H1 (cell line): ENCODE measurements around the gene ERCC3. TPM values are rescaled to one million over a fixed set of nuclear protein-coding genes. Genes with fewer than 3 reads are reported as not detected.

Experiments used
- CTCF ChIA-PET: fragments of 300-600 bp; sonication (Branson Sonifier 250); formaldehyde crosslinking; loops from one replicate; lab custom pipeline; 2021; ENCODE audit not compliant: partially characterized antibody; lab: Charles Lee
- POLR2A ChIA-PET: fragments of 300-600 bp; sonication (Branson Sonifier 250); formaldehyde crosslinking; loops from one replicate; lab custom pipeline; 2021; ENCODE audit warnings: inconsistent platforms; ENCODE audit not compliant: partially characterized antibody; lab: Charles Lee
- DNase-seq, 2 experiments: peaks; one replicate each; pipeline versions ENCODE4 v3.0.0 to v3.0.0-alpha.2; 2010 to 2022; ENCODE audit warnings: low spot score in 2 of 2, low read depth in 1 of 2, mixed read lengths in 1 of 2
- FAIRE-seq: peaks from 2 replicates; lab custom pipeline; 2011; peaks lifted over from hg19 to GRCh38; lab: Jason Lieb, UNC
- H2AFZ ChIP-seq: 2 replicates; pipeline ENCODE4 v1.8.1; 2012; ENCODE audit warnings: low read length, inconsistent platforms
- H2AK5ac ChIP-seq: 2 replicates; pipeline ENCODE4 v1.6.1; 2013; ENCODE audit warnings: low read depth, low read length
- H2BK120ac ChIP-seq: replicated peaks from 2 replicates; pipeline ENCODE3; 2013; ENCODE audit warnings: low read depth, low read length, inconsistent platforms
- H2BK12ac ChIP-seq: 2 replicates; pipeline ENCODE4 v1.6.1; 2013; ENCODE audit warnings: low read depth, low read length
- H2BK15ac ChIP-seq: 2 replicates; pipeline ENCODE4 v1.6.1; 2013; ENCODE audit warnings: low read length
- H2BK20ac ChIP-seq: 2 replicates; pipeline ENCODE4 v1.6.1; 2013; ENCODE audit warnings: low read length
- H2BK5ac ChIP-seq: 2 replicates; pipeline ENCODE4 v1.6.1; 2013; ENCODE audit warnings: low read depth, low read length
- H3K14ac ChIP-seq: 2 replicates; pipeline ENCODE4 v1.6.1; 2013; ENCODE audit warnings: inconsistent platforms; ENCODE audit not compliant: insufficient read length
- H3K18ac ChIP-seq: 2 replicates; pipeline ENCODE4 v1.6.1; 2013; ENCODE audit warnings: low read length; ENCODE audit errors: extremely low read depth
- H3K23ac ChIP-seq: 2 replicates; pipeline ENCODE4 v1.6.1; 2013; ENCODE audit warnings: inconsistent platforms; ENCODE audit not compliant: insufficient read length
- H3K23me2 ChIP-seq: 2 replicates; pipeline ENCODE4 v1.6.1; 2013; ENCODE audit warnings: low read depth, low read length
- H3K27ac ChIP-seq: 2 replicates; pipeline ENCODE4 v1.6.1; 2011; ENCODE audit warnings: low read depth, low read length, inconsistent platforms
- H3K27me3 ChIP-seq, 4 experiments: replicated peaks in 1 of 4; 1 replicate in 1 of 4; 2 replicates in 3 of 4; pipeline versions ENCODE4 v1.6.1 to v1.8.1; 2011 to 2013; ENCODE audit warnings: low read length in 3 of 4, mild to moderate bottlenecking in 3 of 4, inconsistent platforms in 2 of 4, mixed read lengths in 2 of 4, moderate library complexity in 1 of 4; ENCODE audit not compliant: control insufficient read depth in 3 of 4, insufficient read depth in 3 of 4; ENCODE audit errors: extremely low read depth in 1 of 4
- H3K36me3 ChIP-seq, 4 experiments: 2 replicates each; pipeline versions ENCODE4 v1.6.1 to v1.8.1; 2011 to 2013; ENCODE audit warnings: mild to moderate bottlenecking in 4 of 4, low read length in 3 of 4, moderate library complexity in 2 of 4, control low read depth in 1 of 4, inconsistent platforms in 1 of 4; ENCODE audit not compliant: insufficient read depth in 4 of 4, control insufficient read depth in 2 of 4
- H3K4ac ChIP-seq: replicated peaks from 2 replicates; pipeline ENCODE3; 2013; ENCODE audit warnings: low read length, low read depth, mixed read lengths, inconsistent platforms; ENCODE audit not compliant: insufficient read length
- H3K4me1 ChIP-seq, 4 experiments: replicated peaks in 1 of 4; 1 replicate in 1 of 4; 2 replicates in 3 of 4; pipeline versions ENCODE4 v1.6.1 to v1.8.1; 2011 to 2013; ENCODE audit warnings: low read length in 3 of 4, inconsistent platforms in 2 of 4, mixed read lengths in 1 of 4; ENCODE audit not compliant: insufficient read depth in 4 of 4, control insufficient read depth in 3 of 4
- H3K4me2 ChIP-seq, 2 experiments: 2 replicates each; pipeline versions ENCODE4 v1.6.1 to v1.8.1; 2011 to 2013; ENCODE audit warnings: low read depth in 2 of 2, low read length in 2 of 2, control low read depth in 1 of 2, inconsistent platforms in 1 of 2, mild to moderate bottlenecking in 1 of 2; ENCODE audit not compliant: insufficient read depth in 1 of 2
- H3K4me3 ChIP-seq, 4 experiments: fragments of 200-600, 300-600 bp in 1 of 4; sonication (generic), shearing (Covaris generic), sonication (Bioruptor Twin) in 1 of 4; 2 replicates each; pipeline versions ENCODE4 v1.5.1 to v1.8.1; 2011 to 2016; ENCODE audit warnings: low read length in 4 of 4, low read depth in 3 of 4, control low read depth in 2 of 4, inconsistent platforms in 2 of 4, mild to moderate bottlenecking in 2 of 4, mixed read lengths in 1 of 4, moderate library complexity in 1 of 4; ENCODE audit not compliant: insufficient read depth in 2 of 4; ENCODE audit errors: extremely low read depth in 1 of 4
- H3K56ac ChIP-seq: replicated peaks from 2 replicates; pipeline ENCODE3; 2013; ENCODE audit warnings: low read depth, mild to moderate bottlenecking, mixed read lengths, low read length, inconsistent platforms; ENCODE audit not compliant: insufficient read length
- H3K79me1 ChIP-seq: 2 replicates; pipeline ENCODE4 v1.6.1; 2013; ENCODE audit warnings: low read depth, low read length, control low read depth
- H3K79me2 ChIP-seq, 2 experiments: 2 replicates each; pipeline versions ENCODE4 v1.6.1 to v1.8.1; 2012 to 2013; ENCODE audit warnings: low read length in 2 of 2, mild to moderate bottlenecking in 2 of 2, inconsistent platforms in 1 of 2; ENCODE audit not compliant: insufficient read depth in 2 of 2, control insufficient read depth in 1 of 2
- H3K9ac ChIP-seq, 4 experiments: replicated peaks in 1 of 4; 1 replicate in 1 of 4; 2 replicates in 3 of 4; pipeline versions ENCODE4 v1.6.1 to v1.8.1; 2011 to 2013; ENCODE audit warnings: low read depth in 3 of 4, low read length in 3 of 4, control low read depth in 2 of 4, mild to moderate bottlenecking in 2 of 4, moderate library complexity in 2 of 4, inconsistent platforms in 1 of 4; ENCODE audit errors: extremely low read depth in 1 of 4
- H3K9me3 ChIP-seq, 2 experiments: 2 replicates each; pipeline versions ENCODE4 v1.6.1 to v1.8.1; 2012 to 2013; ENCODE audit warnings: mild to moderate bottlenecking in 2 of 2, moderate library complexity in 2 of 2, control low read depth in 1 of 2, inconsistent platforms in 1 of 2, low read depth in 1 of 2, low read length in 1 of 2, mixed read lengths in 1 of 2; ENCODE audit not compliant: insufficient read depth in 2 of 2
- H4K20me1 ChIP-seq, 2 experiments: replicated peaks in 1 of 2; 2 replicates each; pipeline versions ENCODE3 to v1.8.1; 2011 to 2013; ENCODE audit warnings: inconsistent platforms in 2 of 2, low read length in 2 of 2, mild to moderate bottlenecking in 1 of 2; ENCODE audit not compliant: insufficient read depth in 2 of 2, control insufficient read depth in 1 of 2
- H4K5ac ChIP-seq: 2 replicates; pipeline ENCODE4 v1.6.1; 2013; ENCODE audit warnings: low read length, low read depth, mixed read lengths, inconsistent platforms; ENCODE audit not compliant: insufficient read length
- H4K8ac ChIP-seq: 2 replicates; pipeline ENCODE4 v1.8.0; 2013; ENCODE audit warnings: mild to moderate bottlenecking, moderate library complexity, low read length, inconsistent platforms; ENCODE audit not compliant: insufficient read depth; ENCODE audit errors: extremely low read depth
- H4K91ac ChIP-seq: replicated peaks from 2 replicates; pipeline ENCODE3; 2013; ENCODE audit warnings: low read length, mixed read lengths, inconsistent platforms; ENCODE audit not compliant: insufficient read length
- POLR2A ChIP-seq, 2 experiments: IDR thresholded peaks; 1 replicate in 1 of 2; 2 replicates in 1 of 2; pipeline ENCODE4 v1.6.1; 2011; ENCODE audit warnings: low read depth in 2 of 2, low read length in 2 of 2, mild to moderate bottlenecking in 2 of 2; ENCODE audit errors: control extremely low read depth in 1 of 2
- RAD21 ChIP-seq, 2 experiments: IDR thresholded peaks in 1 of 2; conservative IDR thresholded peaks in 1 of 2; 2 replicates each; pipeline ENCODE4 v1.6.1; 2011; ENCODE audit warnings: low read depth in 2 of 2, low read length in 2 of 2, improper control_type of control experiment in 1 of 2, inconsistent platforms in 1 of 2, mild to moderate bottlenecking in 1 of 2, moderate library complexity in 1 of 2
- WGBS, 2 experiments: shearing (Covaris generic) in 1 of 2; methylation state at CpG; one replicate each; pipeline versions ENCODE4 v1.1.6 to v1.1.7; 2013 to 2015; ENCODE audit warnings: low lambda C conversion rate in 2 of 2, mixed read lengths in 2 of 2, inconsistent platforms in 1 of 2, low coverage in 1 of 2, missing lambda C conversion rate in 1 of 2; ENCODE audit not compliant: insufficient replicate concordance in 2 of 2, insufficient coverage in 1 of 2, insufficient read length in 1 of 2; ENCODE audit errors: extremely low coverage in 1 of 2, missing lambda C conversion rate in 1 of 2; 5-methylcytosine and 5-hydroxymethylcytosine counted together
- polyA plus RNA-seq, 7 experiments: library from polyadenylated mRNA; depleted of rRNA in 3 of 7; stranded (reverse) in 5 of 7; unstranded in 2 of 7; fragments of >200 nt in 5 of 7; fragments of 200-250 nt in 2 of 7; gene quantifications; 1 replicate in 5 of 7; 2 replicates in 1 of 7; 4 replicates in 1 of 7; pipeline versions ENCODE4 v1.2.1 to v1.2.3, GENCODE V29; 2011 to 2013; ENCODE audit warnings: missing spikeins in 2 of 7, mixed read lengths in 2 of 7
- total RNA-seq: library from RNA; stranded (reverse); fragmentation: NEBNext Ultra II Directional; extraction: Animal tissue kit (Norgen Biotek cat#: 25700); gene quantifications from 2 replicates; pipeline ENCODE4 v1.2.1, GENCODE V29; 2021
- TF ChIP-seq, protein P1 (sequence below), 3 experiments: IDR thresholded peaks; 1 replicate in 2 of 3; 2 replicates in 1 of 3; pipeline versions ENCODE4 v1.5.1 to v1.6.1; 2011; ENCODE audit warnings: low read length in 3 of 3, mild to moderate bottlenecking in 3 of 3, inconsistent platforms in 2 of 3, low read depth in 1 of 3, moderate library complexity in 1 of 3; ENCODE audit not compliant: insufficient read depth in 1 of 3; ENCODE audit errors: control extremely low read depth in 1 of 3

ERCC3 gene
- total and polyA plus RNA-seq, 2 of the 8 experiments (the other 6 are each of a cell fraction or from before 2014, with no cell fraction given) = 41.8 to 48.9 TPM

DNA sequence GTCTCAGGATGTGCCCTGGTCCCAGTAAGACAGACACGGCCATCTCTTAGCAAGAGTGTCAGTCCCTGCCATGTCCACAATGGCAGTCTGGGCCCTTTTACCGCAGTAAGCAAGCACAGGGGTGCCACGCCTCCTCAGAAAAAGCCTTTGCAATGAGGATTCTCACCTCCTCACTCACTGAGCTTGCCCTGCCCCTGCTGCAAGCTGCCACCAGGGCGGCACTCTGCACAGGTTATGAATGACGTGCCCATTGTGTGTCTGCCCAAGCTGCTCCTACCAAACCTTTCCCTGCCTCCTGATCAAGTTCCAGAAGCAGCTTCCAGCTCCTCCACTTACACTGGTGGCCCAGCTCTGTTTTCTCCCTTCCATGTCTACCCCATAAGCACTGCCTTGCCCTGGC, 23.3 kb downstream of the ERCC3 start:
- Histone ChIP-seq H3K18ac (no peak overlapping the region), H2BK15ac (no peak overlapping the region), H3K23ac (no peak overlapping the region), H3K79me1 (peaks cover 5% of the 10 kb centered on the region; the same call in 1 of the 2 replicates), H3K14ac (no peak overlapping the region), H2BK12ac (no peak overlapping the region), H3K36me3 (peaks cover 24 to 68% (median 53%) of the 10 kb centered on the region in 4 experiments), H4K5ac (no peak overlapping the region), H3K23me2 (no peaks in the 10 kb centered on the region), H3K27ac (no peak overlapping the region), H4K20me1 (peaks cover 1 to 2% of the 10 kb centered on the region in 2 experiments), H3K4ac (no peak overlapping the region), H4K91ac (no peak overlapping the region), H2BK20ac (no peak overlapping the region), H2AK5ac (no peak overlapping the region), H3K4me1 (no peaks in the 10 kb centered on the region), H2AFZ (no peak overlapping the region), H3K27me3 (no peaks in the 10 kb centered on the region), H3K4me3 (no peak overlapping the region), H3K9ac (no peak overlapping the region), H3K79me2 (no peaks in the 10 kb centered on the region), H2BK120ac (no peak overlapping the region), H2BK5ac (no peak overlapping the region), H4K8ac (no peak overlapping the region), H3K56ac (no peak overlapping the region), H3K4me2 (no peak overlapping the region), H3K9me3 (peaks cover 0 to 2% of the 10 kb centered on the region in 2 experiments; a peak in 1 of 4 replicates)
- no peak for FAIRE-seq
- DNase-seq = no peak
- WGBS, 2 experiments = 88% methylated on average over 5 of the region's 5 CpGs; no CpG with 5 or more reads in 1 of the 2 experiments
- ChIA-PET POLR2A (interaction anchor here (0.6 to 1.9 kb wide), 6 partner anchors 10 to 57 kb away, joined by 3 to 8 read pairs (median 4); partner anchors contain the start of gene ERCC3), CTCF (interaction anchor here (0.6 to 2.1 kb wide), 12 partner anchors 10 to 255 kb away, joined by 3 to 13 read pairs (median 4); partner anchors contain the start of gene ERCC3)
- TF ChIP-seq, protein P1, sequence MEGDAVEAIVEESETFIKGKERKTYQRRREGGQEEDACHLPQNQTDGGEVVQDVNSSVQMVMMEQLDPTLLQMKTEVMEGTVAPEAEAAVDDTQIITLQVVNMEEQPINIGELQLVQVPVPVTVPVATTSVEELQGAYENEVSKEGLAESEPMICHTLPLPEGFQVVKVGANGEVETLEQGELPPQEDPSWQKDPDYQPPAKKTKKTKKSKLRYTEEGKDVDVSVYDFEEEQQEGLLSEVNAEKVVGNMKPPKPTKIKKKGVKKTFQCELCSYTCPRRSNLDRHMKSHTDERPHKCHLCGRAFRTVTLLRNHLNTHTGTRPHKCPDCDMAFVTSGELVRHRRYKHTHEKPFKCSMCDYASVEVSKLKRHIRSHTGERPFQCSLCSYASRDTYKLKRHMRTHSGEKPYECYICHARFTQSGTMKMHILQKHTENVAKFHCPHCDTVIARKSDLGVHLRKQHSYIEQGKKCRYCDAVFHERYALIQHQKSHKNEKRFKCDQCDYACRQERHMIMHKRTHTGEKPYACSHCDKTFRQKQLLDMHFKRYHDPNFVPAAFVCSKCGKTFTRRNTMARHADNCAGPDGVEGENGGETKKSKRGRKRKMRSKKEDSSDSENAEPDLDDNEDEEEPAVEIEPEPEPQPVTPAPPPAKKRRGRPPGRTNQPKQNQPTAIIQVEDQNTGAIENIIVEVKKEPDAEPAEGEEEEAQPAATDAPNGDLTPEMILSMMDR (IDR thresholded peaks at IDR 0.05; ENCODE audit: control extremely low read depth in 1 of 3, insufficient read depth in 1 of 3, low read depth in 1 of 3, low read length in 3 of 3) = peak in 2 of 3 experiments; percentile 44 to 54; a peak in 2 of 4 replicates
- TF ChIP-seq RAD21 (IDR thresholded peaks at IDR 0.05 in 1 of 2, conservative IDR thresholded peaks at IDR 0.05 in 1 of 2; ENCODE audit: low read depth in 2 of 2, low read length in 2 of 2) (peak in 1 of 2 experiments; percentile 5; a peak in 1 of 4 replicates), POLR2A (IDR thresholded peaks at IDR 0.05; ENCODE audit: control extremely low read depth in 1 of 2, low read depth in 2 of 2, low read length in 2 of 2) (no peak)
- TF ChIP-seq, all 59 proteins: peak for 2
